HepG2 (cell line): Measurements from ENCODE around the gene PHACTR1. TPM values are rescaled to one million over a fixed set of nuclear protein-coding genes. Genes with fewer than 3 reads are reported as not detected.

Source experiments
- ATAC-seq: fragments of 200-7000 bp; cut with Tn5 transposase; 3 replicates; pipeline ENCODE4 v1.9.1; 2020; ENCODE audit warnings: mild to moderate bottlenecking, moderate library complexity
- BruUV-seq: library from RNA; stranded (reverse); fragments of 400-500 nt; replicated peaks from 2 replicates; lab custom pipeline; 2021; lab: Mats Ljungman, UMichigan
- CTCF ChIA-PET: fragments of 300-600 bp; formaldehyde crosslinking; extraction: SDS; loops from one replicate; lab custom pipeline; 2021; ENCODE audit warnings: low total read pairs, inconsistent platforms, low intra/inter-chr PET ratio; lab: Yijun Ruan, JAX
- POLR2A ChIA-PET: fragments of 350-600 bp; sonication (Branson Sonifier 250); formaldehyde crosslinking; loops from one replicate; lab custom pipeline; 2020; ENCODE audit warnings: antibody characterized with exemption, inconsistent platforms; lab: Yijun Ruan, JAX
- DNase-seq: peaks from one replicate; pipeline ENCODE4 v3.0.0-alpha.2; 2015; ENCODE audit warnings: low spot score
- FAIRE-seq: peaks from 3 replicates; lab custom pipeline; 2011; peaks lifted over from hg19 to GRCh38; lab: Jason Lieb, UNC
- H2AFZ ChIP-seq: one replicate; pipeline ENCODE4 v1.6.1; 2011; ENCODE audit warnings: low read length, inconsistent platforms
- H3K27ac ChIP-seq: fragments of 300-600 bp; 3 replicates; pipeline ENCODE4 v1.8.0; 2011; ENCODE audit warnings: mixed run types, mild to moderate bottlenecking, mixed read lengths, low read length, inconsistent platforms; ENCODE audit not compliant: insufficient read depth; ENCODE audit errors: extremely low read length
- H3K27me3 ChIP-seq, 2 experiments: fragments of 200-600 bp in 1 of 2; 2 replicates in 1 of 2; 3 replicates in 1 of 2; pipeline versions ENCODE4 v1.6.0 to v1.8.0; 2011; ENCODE audit warnings: low read length in 2 of 2, mild to moderate bottlenecking in 2 of 2, moderate library complexity in 2 of 2, inconsistent platforms in 1 of 2; ENCODE audit not compliant: insufficient read depth in 2 of 2, control insufficient read depth in 1 of 2
- H3K36me3 ChIP-seq, 2 experiments: fragments of 200-600 bp in 1 of 2; replicated peaks in 1 of 2; 2 replicates in 1 of 2; 3 replicates in 1 of 2; pipeline versions ENCODE4 v1.5.1 to v1.8.0; 2011; ENCODE audit warnings: low read length in 2 of 2, inconsistent platforms in 1 of 2; ENCODE audit not compliant: insufficient read depth in 2 of 2, control insufficient read depth in 1 of 2
- H3K4me1 ChIP-seq: 2 replicates; pipeline ENCODE4 v1.5.1; 2012; ENCODE audit warnings: low read length, inconsistent platforms; ENCODE audit not compliant: insufficient read depth
- H3K4me2 ChIP-seq: 2 replicates; pipeline ENCODE4 v1.6.0; 2011; ENCODE audit warnings: low read depth, low read length, inconsistent platforms
- H3K4me3 ChIP-seq, 3 experiments: fragments of 200-600 bp in 1 of 3; sonication (generic), shearing (Covaris generic) in 1 of 3; replicated peaks in 1 of 3; 2 replicates each; pipeline ENCODE4 v1.5.1; 2011 to 2016; ENCODE audit warnings: low read length in 3 of 3, inconsistent platforms in 2 of 3, low read depth in 2 of 3, mild to moderate bottlenecking in 2 of 3, control low read depth in 1 of 3, mixed read lengths in 1 of 3; ENCODE audit not compliant: insufficient read depth in 1 of 3
- H3K79me2 ChIP-seq: one replicate; pipeline ENCODE4 v1.6.1; 2011; ENCODE audit warnings: low read length, inconsistent platforms; ENCODE audit not compliant: insufficient read depth
- H3K9ac ChIP-seq: 2 replicates; pipeline ENCODE4 v1.6.0; 2011; ENCODE audit warnings: mild to moderate bottlenecking, low read depth, low read length, inconsistent platforms; ENCODE audit not compliant: insufficient read depth
- H3K9me3 ChIP-seq: 2 replicates; pipeline ENCODE4 v1.5.1; 2012; ENCODE audit warnings: mild to moderate bottlenecking, low read length
- H4K20me1 ChIP-seq: 2 replicates; pipeline ENCODE4 v1.6.0; 2011; ENCODE audit warnings: inconsistent platforms, mild to moderate bottlenecking, low read length, moderate library complexity; ENCODE audit not compliant: insufficient read depth
- ATF7 ChIP-seq, 2 experiments: fragments of 450-650 bp in 1 of 2; sonication (generic) in 1 of 2; formaldehyde crosslinking in 1 of 2; IDR thresholded peaks; 2 replicates each; pipeline versions ENCODE4 v1.4.0 to v1.6.1; 2016 to 2020; ENCODE audit warnings: antibody characterized with exemption in 1 of 2, mild to moderate bottlenecking in 1 of 2, missing genetic modification reagents in 1 of 2
- ELF1 ChIP-seq: sonication (generic); formaldehyde crosslinking; IDR thresholded peaks from 2 replicates; pipeline ENCODE4 v1.4.0; 2020; ENCODE audit warnings: missing genetic modification reagents
- FOXK2 ChIP-seq: fragments of 450-650 bp; IDR thresholded peaks from 2 replicates; pipeline ENCODE4 v1.6.1; 2016
- ISL2 ChIP-seq: sonication (generic); formaldehyde crosslinking; IDR thresholded peaks from 2 replicates; pipeline ENCODE4 v1.5.0; 2020; ENCODE audit warnings: missing genetic modification reagents
- MAFF ChIP-seq: IDR thresholded peaks from 2 replicates; pipeline ENCODE4 v1.6.1; 2011; ENCODE audit warnings: low read depth, low read length, improper control_type of control experiment
- MAFK ChIP-seq, 2 experiments: IDR thresholded peaks in 1 of 2; conservative IDR thresholded peaks in 1 of 2; 2 replicates each; pipeline ENCODE4 v1.6.1; 2011; ENCODE audit warnings: improper control_type of control experiment in 2 of 2, low read length in 2 of 2
- PREB ChIP-seq: sonication (generic); formaldehyde crosslinking; IDR thresholded peaks from 2 replicates; pipeline ENCODE4 v1.4.0; 2020; ENCODE audit warnings: missing genetic modification reagents
- REL ChIP-seq: sonication (generic); formaldehyde crosslinking; conservative IDR thresholded peaks from 2 replicates; pipeline ENCODE4 v1.8.0; 2022; ENCODE audit warnings: mild to moderate bottlenecking, missing genetic modification reagents, moderate library complexity
- SAFB2 ChIP-seq: sonication (generic); formaldehyde crosslinking; IDR thresholded peaks from 2 replicates; pipeline ENCODE4 v1.5.1; 2020; ENCODE audit warnings: missing genetic modification reagents, low read depth, mild to moderate bottlenecking, borderline replicate concordance
- ZNF17 ChIP-seq: sonication (generic); formaldehyde crosslinking; IDR thresholded peaks from 2 replicates; pipeline ENCODE4 v1.5.0; 2020; ENCODE audit warnings: mild to moderate bottlenecking, missing genetic modification reagents
- ZNF724P ChIP-seq: sonication (generic); formaldehyde crosslinking; IDR thresholded peaks from 2 replicates; pipeline ENCODE4 v1.8.0; 2022; ENCODE audit warnings: missing genetic modification reagents, borderline replicate concordance
- whole genome bisulfite sequencing: methylation state at CpG from one replicate; pipeline ENCODE4 v1.1.6; 2017; ENCODE audit warnings: low lambda C conversion rate; 5-methylcytosine and 5-hydroxymethylcytosine counted together
- in situ Hi-C: cut with HindIII; loops from 2 replicates; pipeline ENCODE4 v1.10.0; 2017; ENCODE audit warnings: low pct_unique_long_range_greater_than_20kb; ENCODE audit not compliant: extremely low pct_ligation_motif_present
- intact Hi-C: fragments of 100-400 bp; cut with micrococcal nuclease; formaldehyde crosslinking; loops from one replicate; pipeline ENCODE4 v1.10.0; 2022; ENCODE audit not compliant: unreplicated experiment
- polyA plus RNA-seq, 8 experiments: library from polyadenylated mRNA; depleted of rRNA in 3 of 8; stranded (reverse) in 7 of 8; unstranded in 1 of 8; fragments of >200 nt; fragmentation: Illumina TruSeq in 4 of 8; extraction: Trizol in 4 of 8; gene quantifications; 2 replicates each; pipeline versions ENCODE4 v1.2.1 to v1.2.3, GENCODE V29; 2011 to 2016; ENCODE audit warnings: low read depth in 4 of 8, missing spikeins in 1 of 8, mixed read lengths in 1 of 8; ENCODE audit not compliant: insufficient read depth in 1 of 8
- total RNA-seq, 5 experiments: library from RNA; depleted of rRNA; stranded (reverse); fragments of >200 nt; fragmentation: Illumina TruSeq; extraction: Trizol; gene quantifications; 2 replicates each; pipeline ENCODE4 v1.2.3, GENCODE V29; 2016; ENCODE audit warnings: low read depth in 1 of 5
- TF ChIP-seq, protein P1 (sequence below): sonication (generic); formaldehyde crosslinking; IDR thresholded peaks from 2 replicates; pipeline ENCODE4 v1.4.0; 2020; ENCODE audit warnings: missing genetic modification reagents, borderline replicate concordance
- TF ChIP-seq, protein P2 (sequence below): IDR thresholded peaks from 2 replicates; pipeline ENCODE4 v1.6.1; 2016; ENCODE audit warnings: missing compliant biosample characterization, missing genetic modification reagents, borderline replicate concordance

The PHACTR1 gene
- total and polyA plus RNA-seq, 2 of the 13 experiments (the other 11 are each of a cell fraction or from before 2014, with no cell fraction given) = 0.09 TPM; not detected in 1

GRCh38 chr6:12848964-12849808 is 132.6 kb downstream of the PHACTR1 start:
- no TSS peak for BruUV-seq
- peaks cover 0 to 11% of the 10 kb centered on the region in 2 experiments; a peak in 1 of 5 replicates for H3K27me3 ChIP-seq
- whole genome bisulfite sequencing = 21% methylated on average over 13 of the region's 13 CpGs
- no peak overlapping the region for H3K4me2 ChIP-seq
- no peak overlapping the region for H3K4me3 ChIP-seq
- H4K20me1 ChIP-seq = no peaks in the 10 kb centered on the region
- H3K9ac ChIP-seq = no peak overlapping the region
- H3K36me3 ChIP-seq = no peaks in the 10 kb centered on the region
- intact Hi-C loops = no loop called here
- no peak overlapping the region for H3K27ac ChIP-seq
- POLR2A ChIA-PET = no interaction called here
- no peaks in the 10 kb centered on the region for H3K79me2 ChIP-seq
- TF ChIP-seq MAFK (conservative IDR thresholded peaks at IDR 0.05 in 1 of 2, IDR thresholded peaks at IDR 0.05 in 1 of 2; ENCODE audit: low read length in 2 of 2) = peak; percentile 48 to 56
- TF ChIP-seq ELF1 = no peak
- peak; percentile 33 for TF ChIP-seq MAFF
- peak; percentile 64 for TF ChIP-seq ATF7 (IDR thresholded peaks at IDR 0.05)
- TF ChIP-seq ATF7 (CRISPR knock-in tag; IDR thresholded peaks at IDR 0.05) = no peak
- FAIRE-seq = no peak
- no peaks in the 10 kb centered on the region for H3K4me1 ChIP-seq
- CTCF ChIA-PET = no interaction called here
- no peak overlapping the region for H2AFZ ChIP-seq
- H3K9me3 ChIP-seq = no peaks in the 10 kb centered on the region
- no peak for DNase-seq
- ATAC-seq = no peak
- in situ Hi-C loops = no loop called here

DNA sequence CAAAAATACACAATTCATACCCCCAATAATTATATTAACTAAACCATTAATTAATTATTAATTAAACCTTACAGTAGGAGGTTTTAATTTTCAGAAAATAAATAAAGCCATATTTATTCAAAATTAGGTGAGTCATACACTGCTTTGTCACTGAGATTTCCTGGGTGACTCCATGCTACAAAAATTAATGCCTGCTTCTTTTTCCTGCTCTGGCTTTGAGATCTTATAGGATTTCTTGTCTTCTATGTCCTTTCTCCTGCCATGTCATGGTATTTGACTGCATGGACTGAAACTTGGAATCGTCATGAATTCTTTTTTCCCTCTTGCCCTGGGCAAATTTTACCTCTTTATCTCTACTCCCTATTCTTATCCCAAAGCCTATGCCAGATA is 133.2 kb downstream of the PHACTR1 start:
- peaks cover 0 to 11% of the 10 kb centered on the region in 2 experiments; a peak in 1 of 5 replicates for H3K27me3 ChIP-seq
- no peaks in the 10 kb centered on the region for H4K20me1 ChIP-seq
- H3K9ac ChIP-seq = no peak overlapping the region
- H3K79me2 ChIP-seq = no peaks in the 10 kb centered on the region
- ATAC-seq (no peak), DNase-seq (no peak), FAIRE-seq (no peak)
- no peak overlapping the region for H3K27ac ChIP-seq
- POLR2A ChIA-PET = no interaction called here
- intact Hi-C loops = no loop called here
- no peak overlapping the region for H2AFZ ChIP-seq
- WGBS = 3% methylated on average over 1 of the region's 1 CpG
- CTCF ChIA-PET = no interaction called here
- BruUV-seq = no TSS peak
- H3K4me2 ChIP-seq = no peak overlapping the region
- no peaks in the 10 kb centered on the region for H3K36me3 ChIP-seq
- no peak overlapping the region for H3K4me3 ChIP-seq
- in situ Hi-C loops = no loop called here
- H3K4me1 ChIP-seq = no peaks in the 10 kb centered on the region
- H3K9me3 ChIP-seq = no peaks in the 10 kb centered on the region
- TF ChIP-seq SAFB2 (CRISPR knock-in tag) = no peak
- TF ChIP-seq, protein P1, sequence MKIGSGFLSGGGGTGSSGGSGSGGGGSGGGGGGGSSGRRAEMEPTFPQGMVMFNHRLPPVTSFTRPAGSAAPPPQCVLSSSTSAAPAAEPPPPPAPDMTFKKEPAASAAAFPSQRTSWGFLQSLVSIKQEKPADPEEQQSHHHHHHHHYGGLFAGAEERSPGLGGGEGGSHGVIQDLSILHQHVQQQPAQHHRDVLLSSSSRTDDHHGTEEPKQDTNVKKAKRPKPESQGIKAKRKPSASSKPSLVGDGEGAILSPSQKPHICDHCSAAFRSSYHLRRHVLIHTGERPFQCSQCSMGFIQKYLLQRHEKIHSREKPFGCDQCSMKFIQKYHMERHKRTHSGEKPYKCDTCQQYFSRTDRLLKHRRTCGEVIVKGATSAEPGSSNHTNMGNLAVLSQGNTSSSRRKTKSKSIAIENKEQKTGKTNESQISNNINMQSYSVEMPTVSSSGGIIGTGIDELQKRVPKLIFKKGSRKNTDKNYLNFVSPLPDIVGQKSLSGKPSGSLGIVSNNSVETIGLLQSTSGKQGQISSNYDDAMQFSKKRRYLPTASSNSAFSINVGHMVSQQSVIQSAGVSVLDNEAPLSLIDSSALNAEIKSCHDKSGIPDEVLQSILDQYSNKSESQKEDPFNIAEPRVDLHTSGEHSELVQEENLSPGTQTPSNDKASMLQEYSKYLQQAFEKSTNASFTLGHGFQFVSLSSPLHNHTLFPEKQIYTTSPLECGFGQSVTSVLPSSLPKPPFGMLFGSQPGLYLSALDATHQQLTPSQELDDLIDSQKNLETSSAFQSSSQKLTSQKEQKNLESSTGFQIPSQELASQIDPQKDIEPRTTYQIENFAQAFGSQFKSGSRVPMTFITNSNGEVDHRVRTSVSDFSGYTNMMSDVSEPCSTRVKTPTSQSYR (CRISPR knock-in tag) = no peak
- TF ChIP-seq ISL2 = no peak
- TF ChIP-seq ZNF724P (CRISPR knock-in tag) = no peak
- TF ChIP-seq, protein P2, sequence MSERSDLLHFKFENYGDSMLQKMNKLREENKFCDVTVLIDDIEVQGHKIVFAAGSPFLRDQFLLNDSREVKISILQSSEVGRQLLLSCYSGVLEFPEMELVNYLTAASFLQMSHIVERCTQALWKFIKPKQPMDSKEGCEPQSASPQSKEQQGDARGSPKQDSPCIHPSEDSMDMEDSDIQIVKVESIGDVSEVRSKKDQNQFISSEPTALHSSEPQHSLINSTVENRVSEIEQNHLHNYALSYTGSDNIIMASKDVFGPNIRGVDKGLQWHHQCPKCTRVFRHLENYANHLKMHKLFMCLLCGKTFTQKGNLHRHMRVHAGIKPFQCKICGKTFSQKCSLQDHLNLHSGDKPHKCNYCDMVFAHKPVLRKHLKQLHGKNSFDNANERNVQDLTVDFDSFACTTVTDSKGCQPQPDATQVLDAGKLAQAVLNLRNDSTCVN (CRISPR knock-in tag) = no peak
- TF ChIP-seq REL (CRISPR knock-in tag) = no peak
- no peak for TF ChIP-seq PREB (CRISPR knock-in tag)
- no peak for TF ChIP-seq FOXK2
- TF ChIP-seq ZNF17 (CRISPR knock-in tag) = no peak
